ENCODE results near the gene CDH23.
A peak's percentile ranks its signal among the peaks of the same experiment; 100 is the strongest.

The CDH23 gene

GRCh38 chr10:71443676-71444075, 47.0 kb downstream of the CDH23 start:
- DNase-seq (ENCODE audit: low spot score), result no peak
- ChIA-PET CTCF (interaction anchor here (0.6 kb wide), 1 partner anchor 906 kb away, joined by 3 read pairs; no protein-coding TSS in a partner anchor), POLR2A (ENCODE audit: low non-redundant PET) (no interaction called here)
- no peak for TF ChIP-seq CTCF (conservative IDR thresholded peaks at IDR 0.05; ENCODE audit: low read depth)
- H3K27ac ChIP-seq, result no peak overlapping the region

GRCh38 chr10:71444284-71445054, 47.7 kb downstream of the CDH23 start:
- CTCF ChIA-PET, result no interaction called here
- POLR2A ChIA-PET (ENCODE audit: low non-redundant PET), result no interaction called here
- no peak for DNase-seq (ENCODE audit: low spot score)
- TF ChIP-seq CTCF (conservative IDR thresholded peaks at IDR 0.05; ENCODE audit: low read depth), result no peak
- no peak overlapping the region for H3K27ac ChIP-seq

GRCh38 chr10:71447676-71448075, 51.0 kb downstream of the CDH23 start:
- TF ChIP-seq CTCF (conservative IDR thresholded peaks at IDR 0.05; ENCODE audit: low read depth), result no peak
- peak; percentile 45 for DNase-seq (ENCODE audit: low spot score)
- ChIA-PET CTCF (no interaction called here), POLR2A (ENCODE audit: low non-redundant PET) (no interaction called here)
- H3K27ac ChIP-seq, result no peak overlapping the region

GRCh38 chr10:71448146-71448545, 51.4 kb downstream of the CDH23 start:
- TF ChIP-seq CTCF (conservative IDR thresholded peaks at IDR 0.05; ENCODE audit: low read depth), result no peak
- CTCF ChIA-PET, result no interaction called here
- no peak overlapping the region for H3K27ac ChIP-seq
- POLR2A ChIA-PET (ENCODE audit: low non-redundant PET), result no interaction called here
- DNase-seq (ENCODE audit: low spot score), result no peak

GRCh38 chr10:71449026-71449425, 52.3 kb downstream of the CDH23 start:
- DNase-seq (ENCODE audit: low spot score), result no peak
- H3K27ac ChIP-seq, result no peak overlapping the region
- TF ChIP-seq CTCF (conservative IDR thresholded peaks at IDR 0.05; ENCODE audit: low read depth), result no peak
- ChIA-PET CTCF (no interaction called here), POLR2A (ENCODE audit: low non-redundant PET) (no interaction called here)

- POLR2A ChIA-PET (ENCODE audit: low non-redundant PET), result no interaction called here
- CTCF ChIA-PET, result interaction anchor here (1.0 kb wide), 1 partner anchor 22 kb away, joined by 4 read pairs; no protein-coding TSS in a partner anchor
These were observed 55.0 kb downstream of the CDH23 start for GRCh38 chr10:71451754-71452153.

More at GRCh38 chr10:71451754-71452153, 55.0 kb downstream of the CDH23 start:
- no peak overlapping the region for H3K27ac ChIP-seq
- TF ChIP-seq CTCF (conservative IDR thresholded peaks at IDR 0.05; ENCODE audit: low read depth), result no peak
- DNase-seq (ENCODE audit: low spot score), result no peak

All from RWPE1 (cell line).